GM23248 (cell line): Measurements from ENCODE around the gene LRR1.

ENCODE experiments used
- EZH2 ChIP-seq: fragments of 200-600 bp; sonication (generic); IDR thresholded peaks from 2 replicates; pipeline ENCODE4 v1.6.1; 2018; ENCODE audit warnings: antibody characterized with exemption, mild to moderate bottlenecking; ENCODE audit not compliant: insufficient read depth, poor library complexity, severe bottlenecking
- EZH2phosphoT487 ChIP-seq: fragments of 200-600 bp; sonication (generic); IDR thresholded peaks from 2 replicates; pipeline ENCODE4 v1.6.1; 2018; ENCODE audit warnings: antibody characterized with exemption, moderate library complexity, mild to moderate bottlenecking, low read depth; ENCODE audit not compliant: insufficient read depth

DNA sequence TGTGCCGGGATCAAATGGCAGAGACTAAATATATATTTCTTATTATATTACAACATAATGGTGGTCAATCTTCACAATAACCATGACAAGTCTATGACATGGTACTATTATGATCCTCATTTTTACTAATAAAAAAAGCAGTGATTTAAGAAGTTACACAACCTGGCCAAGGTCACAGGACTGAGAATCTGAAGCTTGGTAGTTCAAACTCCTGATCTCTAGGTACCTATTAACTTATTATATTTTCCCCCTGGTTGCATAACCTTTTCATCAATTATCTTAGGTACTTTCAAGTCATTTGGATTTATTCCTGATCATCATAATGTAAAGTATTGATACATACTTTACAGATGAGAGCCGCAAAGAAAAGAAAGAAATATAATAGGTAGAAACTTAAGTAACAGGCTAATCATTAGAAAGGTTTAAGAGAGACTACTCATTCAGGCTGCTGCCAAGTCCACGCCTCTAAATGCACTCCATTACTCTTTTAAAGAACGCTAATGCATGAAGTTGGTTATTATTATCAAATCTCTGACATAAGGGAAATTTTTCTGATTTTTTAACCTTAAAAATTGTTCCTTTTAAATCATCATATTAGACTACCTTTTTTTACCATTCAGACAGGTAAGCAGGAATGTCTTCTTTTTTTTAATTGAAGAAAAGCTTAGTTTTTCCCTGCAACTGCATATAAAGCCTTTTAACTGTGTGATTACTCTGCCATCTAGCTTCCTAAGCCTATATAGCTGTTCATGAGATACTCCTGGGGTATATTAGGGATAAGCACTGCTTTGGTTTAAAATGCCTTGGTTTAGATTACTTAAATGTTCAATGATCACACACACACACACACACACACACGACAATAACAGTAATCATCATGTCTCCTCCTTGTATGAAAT, 48.2 kb upstream of the LRR1 start:
- no peak for TF ChIP-seq EZH2phosphoT487
- no peak for TF ChIP-seq EZH2
